Liver (tissue), 9 donors: ENCODE data around the gene SEH1L. TPM values are rescaled to one million over a fixed set of nuclear protein-coding genes. Genes with fewer than 3 reads are reported as not detected.
"Not testable (repeated sequence)": the region's sequence is repeated elsewhere in the genome, so short reads cannot be mapped to it uniquely, and the experiment has no call there.

Source experiments
- DNase-seq: peaks from one replicate; pipeline ENCODE4 v3.0.0-alpha.2; 2017; ENCODE audit warnings: low spot score
- H3K27ac ChIP-seq, 2 donors: one replicate each; pipeline ENCODE4 v1.7.0; 2013; ENCODE audit warnings: inconsistent platforms in 2 of 2, low read length in 2 of 2, control low read depth in 1 of 2, low read depth in 1 of 2, mild to moderate bottlenecking in 1 of 2
- H3K27me3 ChIP-seq, 4 donors: one replicate each; pipeline versions ENCODE4 v1.6.1 to v1.7.0; 2013; ENCODE audit warnings: low read length in 3 of 4, inconsistent platforms in 1 of 4, mild to moderate bottlenecking in 1 of 4, moderate library complexity in 1 of 4; ENCODE audit not compliant: control insufficient read depth in 4 of 4, insufficient read depth in 4 of 4
- H3K36me3 ChIP-seq, 4 donors: one replicate each; pipeline versions ENCODE4 v1.6.1 to v1.7.0; 2013; ENCODE audit warnings: low read length in 3 of 4, mild to moderate bottlenecking in 3 of 4, low read depth in 1 of 4, moderate library complexity in 1 of 4; ENCODE audit not compliant: control insufficient read depth in 4 of 4, insufficient read depth in 3 of 4
- H3K4me1 ChIP-seq, 4 donors: one replicate each; pipeline versions ENCODE4 v1.6.1 to v1.7.0; 2013; ENCODE audit warnings: low read length in 3 of 4, mild to moderate bottlenecking in 3 of 4, moderate library complexity in 1 of 4; ENCODE audit not compliant: control insufficient read depth in 4 of 4, insufficient read depth in 4 of 4
- H3K4me3 ChIP-seq, 3 donors: one replicate each; pipeline versions ENCODE4 v1.6.1 to v1.7.0; 2013; ENCODE audit warnings: low read length in 3 of 3, control low read depth in 1 of 3, low read depth in 1 of 3, mild to moderate bottlenecking in 1 of 3
- H3K9ac ChIP-seq, 2 donors: one replicate each; pipeline ENCODE4 v1.7.0; 2013; ENCODE audit warnings: low read length in 2 of 2, mild to moderate bottlenecking in 2 of 2, moderate library complexity in 2 of 2, control low read depth in 1 of 2, low read depth in 1 of 2
- H3K9me3 ChIP-seq, 4 donors: one replicate each; pipeline versions ENCODE4 v1.6.1 to v1.7.0; 2013; ENCODE audit warnings: low read length in 3 of 4; ENCODE audit not compliant: control insufficient read depth in 4 of 4
- EGR1 ChIP-seq, 2 donors: IDR thresholded peaks; 2 replicates each; pipeline ENCODE4 v1.6.1; 2016 to 2018; ENCODE audit warnings: antibody characterized with exemption in 2 of 2, low read depth in 2 of 2
- FOXA1 ChIP-seq: IDR thresholded peaks from 2 replicates; pipeline ENCODE4 v1.6.1; 2016; ENCODE audit warnings: antibody characterized with exemption
- FOXA2 ChIP-seq: IDR thresholded peaks from 2 replicates; pipeline ENCODE4 v1.6.1; 2016; ENCODE audit warnings: antibody characterized with exemption
- GABPA ChIP-seq, 2 donors: IDR thresholded peaks in 1 of 2; conservative IDR thresholded peaks in 1 of 2; 2 replicates each; pipeline ENCODE4 v1.6.1; 2016; ENCODE audit warnings: antibody characterized with exemption in 2 of 2, mild to moderate bottlenecking in 1 of 2, moderate library complexity in 1 of 2
- HNF4A ChIP-seq, 2 donors: conservative IDR thresholded peaks; 2 replicates each; pipeline ENCODE4 v1.6.1; 2016; ENCODE audit warnings: antibody characterized with exemption in 2 of 2, mild to moderate bottlenecking in 2 of 2
- JUND ChIP-seq, 2 donors: IDR thresholded peaks; 2 replicates each; pipeline ENCODE4 v1.6.1; 2016; ENCODE audit warnings: antibody characterized with exemption in 2 of 2
- RAD21 ChIP-seq, 2 donors: IDR thresholded peaks; 2 replicates each; pipeline ENCODE4 v1.6.1; 2016; ENCODE audit warnings: antibody characterized with exemption in 2 of 2, mild to moderate bottlenecking in 2 of 2
- REST ChIP-seq: IDR thresholded peaks from 2 replicates; pipeline ENCODE4 v1.6.1; 2016; ENCODE audit warnings: antibody characterized with exemption, mild to moderate bottlenecking
- RXRA ChIP-seq, 2 donors: IDR thresholded peaks; 2 replicates each; pipeline ENCODE4 v1.6.1; 2017 to 2018; ENCODE audit warnings: antibody characterized with exemption in 2 of 2, mild to moderate bottlenecking in 1 of 2
- SP1 ChIP-seq: IDR thresholded peaks from 2 replicates; pipeline ENCODE4 v1.6.1; 2018; ENCODE audit warnings: antibody characterized with exemption, mild to moderate bottlenecking
- TAF1 ChIP-seq: conservative IDR thresholded peaks from 2 replicates; pipeline ENCODE4 v1.6.1; 2016; ENCODE audit warnings: antibody characterized with exemption, mild to moderate bottlenecking
- YY1 ChIP-seq: IDR thresholded peaks from 2 replicates; pipeline ENCODE4 v1.6.1; 2016; ENCODE audit warnings: antibody characterized with exemption, mild to moderate bottlenecking
- WGBS: extraction: QIAGEN DNeasy Blood & Tissue Kit; methylation state at CpG from one replicate; pipeline ENCODE4 v1.1.7; 2013; 5-methylcytosine and 5-hydroxymethylcytosine counted together
- polyA plus RNA-seq, 2 donors: library from polyadenylated mRNA; stranded (reverse) in 1 of 2; unstranded in 1 of 2; fragments of 200-250 nt in 1 of 2; fragments of >200 nt in 1 of 2; fragmentation: Nextera tagmentation in 1 of 2; extraction: Ambion mirVana in 1 of 2; gene quantifications; one replicate each; pipeline versions ENCODE4 v1.2.1 to v1.2.3, GENCODE V29; 2013 to 2015
- total RNA-seq, 2 donors: library from RNA; depleted of rRNA; stranded (reverse); fragments of >200 nt; gene quantifications; one replicate each; pipeline ENCODE4 v1.2.3, GENCODE V29; 2014
- TF ChIP-seq, protein P1 (sequence below): IDR thresholded peaks from 2 replicates; pipeline ENCODE4 v1.6.1; 2016; ENCODE audit warnings: antibody characterized with exemption
- TF ChIP-seq, protein P2 (sequence below): fragments of 150-350 bp; IDR thresholded peaks from 2 replicates; pipeline ENCODE4 v1.5.1; 2017; ENCODE audit warnings: improper control_type of control experiment, low read depth, low read length; ENCODE audit not compliant: missing input control
- donor health status: healthy.
- donor health status: healthy.
- donor health status: healthy.
- donor health status: healthy.
- donor health status: healthy.

The SEH1L gene
- total and polyA plus RNA-seq, 4 donors, result 12.2 to 28.5 (median 16.8) TPM

DNA sequence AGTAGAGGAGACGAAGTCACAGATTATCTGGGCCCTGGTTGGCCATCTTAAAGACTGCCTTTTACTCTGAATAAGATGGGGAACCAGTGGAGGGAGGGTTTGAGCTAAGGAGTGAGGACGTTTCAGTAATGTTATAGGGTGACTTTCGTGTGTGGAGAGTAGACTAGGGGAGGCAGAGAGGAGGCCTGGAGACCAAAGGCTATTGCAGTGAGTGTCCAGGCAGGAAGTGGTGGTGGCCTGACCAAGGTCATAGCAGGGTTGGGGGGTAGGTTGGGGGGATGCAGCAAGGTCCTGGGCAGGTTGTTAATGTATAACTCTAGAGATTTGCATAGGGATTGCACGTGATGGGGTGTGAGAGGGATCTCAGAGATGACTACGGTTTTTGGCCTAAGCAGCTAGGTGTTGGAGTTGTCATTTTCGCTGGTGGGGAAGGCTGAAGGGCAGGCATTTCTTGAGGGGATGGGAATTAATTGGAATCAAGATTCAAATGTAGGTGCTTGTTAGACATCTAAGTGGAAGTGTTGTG lies 48.2 kb downstream of the SEH1L start:
- H3K4me1 ChIP-seq, result peaks cover 0 to 11% (median 6%) of the 10 kb centered on the region in 4 donors
- TF ChIP-seq SP1 (no peak), RAD21 (IDR thresholded peaks at IDR 0.05) (no peak), TAF1 (no peak), EGR1 (IDR thresholded peaks at IDR 0.05; ENCODE audit: low read depth in 2 of 2) (no peak), JUND (IDR thresholded peaks at IDR 0.05) (no peak)

DNA sequence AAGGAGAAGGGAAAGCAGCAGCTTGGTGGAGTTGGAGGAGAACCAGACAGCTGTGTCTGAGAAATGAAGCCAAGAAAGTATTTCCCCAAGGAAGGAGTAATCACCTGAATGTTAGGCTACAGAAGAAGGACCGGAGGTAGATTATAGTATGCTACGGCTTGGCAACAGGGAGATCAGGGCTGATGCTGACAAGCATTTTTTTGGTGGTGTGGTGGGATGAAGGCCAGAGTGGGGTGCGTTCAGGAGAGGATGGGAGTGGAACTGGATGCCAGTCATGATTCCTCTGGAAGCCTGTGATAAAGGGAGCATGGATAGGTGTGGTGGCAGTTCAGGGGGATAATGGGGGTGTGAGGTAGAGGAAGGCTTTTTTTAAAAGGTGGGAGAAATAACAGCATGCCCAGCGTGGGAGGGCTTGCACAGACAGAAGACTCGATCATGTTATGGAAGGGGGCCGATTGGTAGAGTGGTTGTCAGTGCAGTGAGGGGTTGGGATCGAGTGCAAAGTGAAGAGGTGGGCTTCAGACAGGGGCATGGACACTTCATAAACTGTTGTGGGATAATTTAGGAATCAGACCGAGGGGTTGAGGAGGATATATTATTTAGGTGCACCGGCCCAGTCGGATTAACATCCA lies 49.0 kb downstream of the SEH1L start:
- WGBS, result 88% methylated on average over 10 of the region's 10 CpGs
- Histone ChIP-seq H3K27ac (no peak overlapping the region), H3K27me3 (no peaks in the 10 kb centered on the region), H3K4me1 (peaks cover 0 to 11% (median 6%) of the 10 kb centered on the region in 4 donors), H3K4me3 (no peak overlapping the region), H3K9ac (no peak overlapping the region), H3K9me3 (no peaks in the 10 kb centered on the region), H3K36me3 (peaks cover 0 to 3% (median under 1%) of the 10 kb centered on the region in 4 donors)
- no peak for DNase-seq
- TF ChIP-seq HNF4A (conservative IDR thresholded peaks at IDR 0.05) (no peak), JUND (IDR thresholded peaks at IDR 0.05) (no peak), EGR1 (IDR thresholded peaks at IDR 0.05; ENCODE audit: low read depth in 2 of 2) (no peak)
- TF ChIP-seq, protein P1, sequence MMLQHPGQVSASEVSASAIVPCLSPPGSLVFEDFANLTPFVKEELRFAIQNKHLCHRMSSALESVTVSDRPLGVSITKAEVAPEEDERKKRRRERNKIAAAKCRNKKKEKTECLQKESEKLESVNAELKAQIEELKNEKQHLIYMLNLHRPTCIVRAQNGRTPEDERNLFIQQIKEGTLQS, result no peak

More for the DNA sequence above, 48.2 kb downstream of the SEH1L start:
- DNase-seq, result no peak
- no peaks in the 10 kb centered on the region for H3K27me3 ChIP-seq
- WGBS, result 91% methylated on average over 6 of the region's 6 CpGs
- H3K27ac ChIP-seq, result no peak overlapping the region
- no peaks in the 10 kb centered on the region for H3K9me3 ChIP-seq
- no peak overlapping the region for H3K4me3 ChIP-seq
- no peak overlapping the region for H3K9ac ChIP-seq
- peaks cover 0 to 2% (median under 1%) of the 10 kb centered on the region in 4 donors for H3K36me3 ChIP-seq

DNA sequence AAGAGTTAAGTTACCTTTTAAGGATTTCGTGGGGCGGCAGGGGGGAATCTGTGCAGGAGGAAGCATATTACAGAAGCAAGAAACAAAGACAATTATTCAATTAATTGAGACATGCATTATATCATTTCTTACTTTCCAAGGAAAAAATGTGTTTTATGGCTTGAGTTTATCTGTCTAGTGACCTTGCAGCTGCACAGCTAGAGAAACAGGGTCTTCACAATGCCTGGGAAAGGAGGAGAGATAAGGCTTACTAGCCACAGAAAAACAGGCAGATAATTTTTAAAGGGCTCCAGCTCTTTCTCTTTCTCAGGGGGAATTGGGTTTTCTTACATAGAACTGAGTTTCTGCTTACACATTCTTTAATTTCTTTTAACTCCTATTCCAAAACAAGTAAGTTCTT lies 49.5 kb downstream of the SEH1L start:
- not testable (repeated sequence) for H3K9me3 ChIP-seq, H3K36me3 ChIP-seq, H3K27ac ChIP-seq, H3K9ac ChIP-seq, H3K4me3 ChIP-seq, DNase-seq, H3K4me1 ChIP-seq, H3K27me3 ChIP-seq
- WGBS, result 84% methylated on average over 2 of the region's 2 CpGs

- WGBS, result 76% methylated on average over 6 of the region's 6 CpGs
- Histone ChIP-seq H3K4me3 (no peak overlapping the region), H3K4me1 (peaks cover 0 to 2% (median 0%) of the 10 kb centered on the region in 4 donors), H3K27ac (no peak overlapping the region), H3K9ac (no peak overlapping the region), H3K27me3 (no peaks in the 10 kb centered on the region), H3K9me3 (no peaks in the 10 kb centered on the region), H3K36me3 (peaks cover 0 to 3% (median under 1%) of the 10 kb centered on the region in 4 donors)
- TF ChIP-seq TAF1 (no peak), RXRA (IDR thresholded peaks at IDR 0.05) (no peak), YY1 (no peak), GABPA (IDR thresholded peaks at IDR 0.05 in 1 of 2, conservative IDR thresholded peaks at IDR 0.05 in 1 of 2) (no peak), JUND (IDR thresholded peaks at IDR 0.05) (no peak), FOXA2 (no peak), REST (no peak), FOXA1 (no peak)
- TF ChIP-seq, protein P2, sequence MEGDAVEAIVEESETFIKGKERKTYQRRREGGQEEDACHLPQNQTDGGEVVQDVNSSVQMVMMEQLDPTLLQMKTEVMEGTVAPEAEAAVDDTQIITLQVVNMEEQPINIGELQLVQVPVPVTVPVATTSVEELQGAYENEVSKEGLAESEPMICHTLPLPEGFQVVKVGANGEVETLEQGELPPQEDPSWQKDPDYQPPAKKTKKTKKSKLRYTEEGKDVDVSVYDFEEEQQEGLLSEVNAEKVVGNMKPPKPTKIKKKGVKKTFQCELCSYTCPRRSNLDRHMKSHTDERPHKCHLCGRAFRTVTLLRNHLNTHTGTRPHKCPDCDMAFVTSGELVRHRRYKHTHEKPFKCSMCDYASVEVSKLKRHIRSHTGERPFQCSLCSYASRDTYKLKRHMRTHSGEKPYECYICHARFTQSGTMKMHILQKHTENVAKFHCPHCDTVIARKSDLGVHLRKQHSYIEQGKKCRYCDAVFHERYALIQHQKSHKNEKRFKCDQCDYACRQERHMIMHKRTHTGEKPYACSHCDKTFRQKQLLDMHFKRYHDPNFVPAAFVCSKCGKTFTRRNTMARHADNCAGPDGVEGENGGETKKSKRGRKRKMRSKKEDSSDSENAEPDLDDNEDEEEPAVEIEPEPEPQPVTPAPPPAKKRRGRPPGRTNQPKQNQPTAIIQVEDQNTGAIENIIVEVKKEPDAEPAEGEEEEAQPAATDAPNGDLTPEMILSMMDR, result no peak
- DNase-seq, result no peak
These were observed 50.7 kb downstream of the SEH1L start for GRCh38 chr18:12998332-12999060.
